HG03565 (cell line): ENCODE results near the gene ARL6IP1.

Experiments used
- ATAC-seq: cut with Tn5 transposase; IDR thresholded peaks from one replicate; pipeline ENCODE4 v1.9.1; 2021; ENCODE audit warnings: mild to moderate bottlenecking, moderate library complexity; ENCODE audit not compliant: unreplicated experiment

The ARL6IP1 gene

DNA sequence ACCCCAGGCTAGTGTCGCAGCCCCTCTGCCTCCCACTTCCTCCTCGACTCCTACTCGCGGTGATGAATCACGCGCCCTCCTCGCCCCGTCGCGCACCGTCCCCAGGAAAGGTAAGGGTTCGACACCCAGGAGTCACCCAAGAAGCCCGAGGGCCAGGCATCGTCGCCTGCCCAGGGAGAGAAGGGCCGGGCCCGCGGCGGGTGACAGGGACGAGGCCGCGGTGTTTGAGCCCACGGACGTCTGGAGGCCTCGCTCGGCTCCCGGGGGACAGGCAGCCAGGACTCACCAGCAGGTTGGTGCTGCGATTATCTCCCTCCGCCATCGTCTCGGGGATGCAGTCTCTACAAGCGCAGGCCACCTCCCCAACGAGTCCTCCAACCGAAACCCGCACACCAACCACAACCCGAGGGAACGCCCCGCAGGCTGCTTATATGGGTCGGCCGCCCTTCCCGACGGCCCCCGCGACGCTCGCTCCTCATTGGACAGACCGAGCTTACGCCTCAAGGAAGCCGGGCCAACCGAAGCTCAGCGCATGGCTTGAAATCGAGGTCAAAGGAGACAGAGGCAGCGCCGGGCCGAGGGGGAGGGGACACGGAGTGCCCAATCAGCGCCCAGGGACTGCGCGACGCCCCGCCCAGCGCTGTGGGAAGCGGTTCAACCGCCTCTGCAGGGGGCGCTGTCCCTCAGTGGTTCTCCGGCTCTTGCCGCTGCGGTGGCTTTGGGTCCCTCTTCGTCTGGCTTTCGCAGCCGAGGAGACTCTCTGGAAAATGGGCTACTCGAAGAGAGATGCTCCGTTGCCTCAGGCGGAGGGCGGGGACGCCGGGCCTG is at the start of gene ARL6IP1:
TSS of gene ARL6IP1 (minus strand) at position 405 of the 828 bp plus-strand sequence. CDS start at position 322, 83 bp downstream.
- peak; percentile 87 for ATAC-seq

DNA sequence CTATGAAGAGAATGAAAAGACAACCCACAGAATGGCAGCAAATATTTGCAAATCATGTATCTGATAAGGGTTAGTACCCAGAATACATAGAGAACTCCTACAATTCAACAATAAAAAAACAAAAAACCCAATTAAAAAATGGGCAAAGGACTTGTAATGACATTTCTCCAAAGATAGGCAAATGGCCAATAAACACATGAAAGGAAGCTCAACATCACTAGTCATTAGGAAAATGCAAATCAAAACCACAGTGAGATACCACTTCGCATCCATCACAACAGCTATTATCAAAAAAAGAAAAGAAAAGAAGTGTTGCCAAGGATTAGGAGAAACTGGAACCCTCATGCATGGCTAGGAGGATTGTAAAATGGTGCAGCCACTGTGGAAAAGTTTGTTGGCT is 45.1 kb upstream of the ARL6IP1 start:
- no peak for ATAC-seq

DNA sequence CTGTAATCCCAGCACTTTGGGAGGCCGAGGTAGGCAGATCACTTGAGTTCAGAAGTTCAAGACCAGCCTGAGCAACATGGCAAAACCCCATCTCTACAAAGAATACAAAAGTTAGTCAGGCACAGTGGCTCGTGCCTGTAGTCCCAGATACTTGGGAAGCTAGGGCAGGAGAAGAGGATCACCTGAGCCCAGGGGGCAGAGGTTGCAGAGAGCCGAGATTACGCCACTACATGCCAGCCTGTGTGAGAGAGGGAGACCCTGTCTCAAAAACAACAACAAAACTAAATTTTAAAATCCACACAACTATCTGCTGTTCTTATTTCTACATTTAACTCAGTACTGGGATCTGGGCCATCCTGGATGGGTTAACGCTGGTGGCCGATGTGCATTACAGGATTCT is 41.2 kb upstream of the ARL6IP1 start:
- ATAC-seq = no peak

DNA sequence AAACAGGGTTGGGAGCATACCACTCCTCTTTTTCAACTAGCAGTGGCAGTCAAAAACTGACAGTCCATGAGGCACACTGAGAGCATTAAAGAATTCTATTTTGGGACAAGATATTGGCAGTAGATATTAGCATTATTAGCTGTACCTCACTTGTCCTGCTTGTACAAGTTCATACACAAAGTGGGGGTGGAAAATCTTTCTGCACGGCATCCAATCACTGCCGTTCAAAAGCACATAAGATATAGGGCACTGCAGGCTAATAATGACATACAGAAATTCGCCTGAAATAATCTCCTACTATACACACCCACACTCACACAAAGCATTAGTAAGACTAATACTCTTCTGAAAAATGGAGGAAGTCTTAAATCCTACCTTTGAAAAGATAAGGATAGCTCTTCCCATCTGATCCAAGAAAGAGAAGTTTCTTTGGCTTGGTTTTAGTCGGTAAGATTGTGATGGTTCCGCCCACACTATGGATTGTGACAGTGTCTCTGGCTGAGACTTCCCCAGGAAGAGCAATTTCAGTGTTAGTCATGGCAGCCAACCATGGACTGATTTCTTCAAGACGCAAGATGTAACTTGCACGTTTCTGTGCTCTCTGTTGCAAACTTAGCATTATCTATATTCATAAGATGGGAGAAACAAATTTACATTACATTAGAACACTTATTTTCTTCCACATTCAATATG is 40.6 kb upstream of the ARL6IP1 start:
- ATAC-seq = no peak

DNA sequence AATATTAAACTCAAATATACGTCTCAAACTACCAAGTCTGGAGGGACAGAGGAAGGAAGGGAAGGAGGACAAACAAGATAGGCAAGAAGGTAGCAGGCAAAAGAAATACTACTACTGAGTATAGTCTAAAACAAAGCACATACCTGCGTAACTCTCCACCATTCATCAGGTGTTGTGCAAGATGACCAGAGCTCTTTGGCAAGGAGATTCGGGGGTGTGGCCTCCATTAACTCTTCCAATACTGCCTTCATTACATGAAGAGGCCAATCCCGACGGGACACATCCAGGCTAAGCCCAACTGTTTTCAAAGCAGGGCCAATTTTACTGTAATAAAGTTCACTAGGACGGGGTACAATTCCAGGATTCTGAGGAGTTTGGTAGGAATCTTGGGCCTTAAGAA is 38.2 kb upstream of the ARL6IP1 start:
- no peak for ATAC-seq

DNA sequence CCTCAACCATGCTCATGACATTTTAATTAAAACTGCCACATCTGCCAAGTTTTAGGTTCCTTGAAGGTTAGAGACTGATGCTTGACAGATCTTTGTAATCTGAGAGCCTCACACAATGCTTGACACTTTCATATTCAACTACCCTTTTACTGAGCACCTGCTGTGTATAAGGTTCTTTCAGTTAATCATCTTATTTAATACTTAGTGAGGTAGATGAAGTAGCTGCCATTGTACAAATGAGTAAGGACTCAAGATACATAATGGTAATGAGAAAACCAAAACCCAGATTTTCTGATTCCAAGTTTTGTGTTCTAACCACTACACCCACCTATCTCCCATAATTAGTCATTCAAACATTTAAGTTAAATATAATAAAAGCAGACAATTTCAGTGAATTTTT is 35.4 kb upstream of the ARL6IP1 start:
- ATAC-seq = no peak

DNA sequence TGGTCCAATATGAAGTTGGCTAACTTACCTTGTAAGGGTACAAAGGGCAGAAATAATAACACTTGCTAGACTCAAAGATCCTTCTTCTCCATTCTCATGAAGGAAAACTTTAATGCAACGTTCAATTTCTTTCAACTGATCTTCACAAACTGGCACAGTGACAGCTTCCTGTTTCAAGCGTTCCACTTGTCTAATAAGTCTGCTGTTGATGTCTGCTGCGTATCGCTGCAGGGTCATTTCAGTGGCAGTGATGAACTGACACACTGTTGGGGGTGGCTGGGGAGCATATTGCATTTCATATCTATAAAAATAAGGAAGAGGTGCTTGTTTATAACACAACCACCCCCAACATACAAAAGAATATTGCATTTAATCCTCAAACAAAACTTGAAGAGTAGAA is 33.5 kb upstream of the ARL6IP1 start:
- no peak for ATAC-seq

DNA sequence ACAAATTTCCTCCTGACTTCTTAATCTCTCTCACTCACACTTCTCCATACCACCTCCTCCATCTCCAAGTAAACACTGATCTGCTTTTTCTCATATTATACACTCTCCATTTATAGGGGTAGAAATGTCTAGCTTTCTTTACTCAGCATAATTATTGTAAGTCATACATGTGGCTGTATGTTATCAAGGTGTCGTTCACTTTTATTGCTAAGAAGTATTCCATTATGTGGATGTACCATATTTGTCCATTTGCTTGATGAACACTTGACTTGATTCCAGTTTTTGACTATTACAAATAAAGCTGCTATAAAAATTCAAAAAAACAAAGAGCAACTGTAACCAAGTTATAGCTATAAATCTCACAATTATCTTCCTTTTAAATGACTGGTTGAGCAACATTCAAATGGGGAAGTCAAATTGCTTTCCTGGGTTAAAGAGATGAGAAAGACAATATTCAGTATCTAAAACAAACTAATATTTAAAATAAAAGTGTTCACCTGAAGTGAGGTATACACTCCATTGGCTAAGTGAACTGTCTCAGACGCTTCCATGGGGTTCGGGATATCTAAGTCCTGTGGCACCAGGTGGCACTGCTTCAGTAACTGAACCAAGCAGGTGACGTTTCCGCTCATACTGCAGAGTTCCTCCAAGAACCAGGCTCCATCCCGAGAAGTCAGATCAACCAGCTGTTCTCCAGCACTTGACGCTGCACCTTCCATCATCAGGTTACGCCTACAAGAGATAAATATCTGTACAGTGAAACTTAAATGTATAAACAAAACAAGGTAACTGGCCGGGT is 32.6 kb upstream of the ARL6IP1 start:
- ATAC-seq = no peak

DNA sequence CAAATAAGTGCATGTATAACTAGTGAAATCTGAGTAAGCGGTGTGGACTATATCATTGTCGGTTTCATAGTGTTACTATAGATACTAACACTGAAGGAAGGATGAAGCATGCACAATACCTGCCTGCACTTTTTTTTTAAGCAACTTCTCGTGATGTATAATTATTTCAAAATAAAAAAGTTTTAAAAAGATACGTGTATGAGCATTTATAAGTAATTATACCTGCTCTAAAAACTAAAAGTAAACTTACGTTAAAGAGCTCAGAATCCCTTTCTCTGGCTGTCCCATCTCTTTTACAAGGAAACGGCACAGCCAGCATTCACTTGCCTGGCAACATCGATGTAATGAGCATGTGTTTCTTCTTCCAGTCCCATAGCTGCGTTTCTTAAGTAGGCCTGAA is 31.3 kb upstream of the ARL6IP1 start:
- ATAC-seq = no peak

DNA sequence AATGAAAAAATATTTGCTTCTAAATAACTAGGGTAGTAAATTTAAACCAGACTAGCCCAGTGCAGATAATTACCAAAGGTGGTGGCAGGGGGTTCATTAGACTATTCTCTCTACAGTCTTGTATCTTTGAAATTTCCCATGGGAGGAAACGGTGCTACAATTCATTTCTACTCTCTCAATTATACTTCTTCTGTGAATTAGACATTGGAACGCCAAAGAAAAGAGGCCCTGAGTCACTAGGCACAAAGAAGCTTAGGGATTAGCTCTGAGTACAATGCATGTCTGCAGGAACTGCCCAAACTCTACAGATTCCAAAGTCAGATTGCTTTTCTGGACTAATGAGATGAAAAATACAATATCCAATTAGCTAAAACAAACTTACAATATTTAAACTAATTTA is 30.7 kb upstream of the ARL6IP1 start:
- ATAC-seq = no peak

DNA sequence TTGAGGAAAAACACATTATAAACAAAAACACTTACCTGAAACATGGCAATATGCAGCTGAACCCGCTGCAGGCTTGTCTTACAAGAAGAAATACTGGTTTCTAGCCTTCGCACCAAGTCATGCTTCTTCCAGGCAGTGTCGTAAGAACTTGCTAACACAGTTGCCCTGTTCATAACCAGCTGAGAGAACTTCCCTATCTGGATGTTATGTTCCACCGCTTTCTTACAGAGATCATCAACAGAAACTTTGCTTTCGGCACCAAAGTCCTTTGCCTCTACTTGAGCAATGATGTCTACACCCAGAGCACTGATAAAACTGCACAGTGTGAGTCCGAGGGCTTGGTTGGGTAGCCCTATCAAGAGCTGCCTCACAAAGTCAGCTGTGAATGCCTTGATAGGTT is 27.9 kb upstream of the ARL6IP1 start:
- no peak for ATAC-seq

DNA sequence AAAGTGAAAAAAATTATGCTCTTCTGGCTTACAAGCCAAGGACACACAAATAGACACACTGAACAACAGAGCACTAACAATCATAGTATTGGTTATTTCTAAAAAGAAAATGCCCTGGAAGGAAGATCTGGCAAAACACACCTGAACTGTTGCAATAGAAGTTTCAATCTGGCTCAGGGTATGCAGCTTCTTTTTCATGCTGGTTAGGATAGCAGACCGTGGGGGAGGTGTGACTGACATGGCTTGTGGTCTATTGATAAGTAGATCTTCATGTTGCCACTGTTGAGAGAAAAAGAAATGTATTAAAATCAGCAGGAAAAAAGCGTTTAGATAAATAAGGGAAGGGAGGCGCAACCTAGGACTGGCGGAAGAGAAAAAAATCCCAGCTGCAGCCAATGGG is 26.5 kb upstream of the ARL6IP1 start:
- ATAC-seq = no peak

DNA sequence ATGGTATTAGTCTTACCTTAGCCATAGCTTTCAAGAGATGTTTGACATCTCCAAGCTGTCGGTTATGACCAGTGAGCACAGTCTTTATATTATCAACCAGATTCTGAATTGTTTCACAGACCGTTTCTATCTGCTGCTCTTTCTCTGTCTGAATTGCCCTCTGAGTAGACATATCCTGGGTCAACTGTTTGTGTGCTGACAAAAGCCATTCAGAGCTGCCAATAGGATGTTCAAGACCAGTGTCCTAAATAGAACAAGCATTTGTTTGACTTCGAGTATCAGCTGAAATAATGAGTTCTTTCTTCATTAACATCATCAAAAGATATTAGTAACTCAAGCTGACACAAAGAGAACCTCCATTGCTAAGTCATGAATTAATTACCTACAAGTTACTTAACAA is 14.9 kb upstream of the ARL6IP1 start:
- no peak for ATAC-seq

DNA sequence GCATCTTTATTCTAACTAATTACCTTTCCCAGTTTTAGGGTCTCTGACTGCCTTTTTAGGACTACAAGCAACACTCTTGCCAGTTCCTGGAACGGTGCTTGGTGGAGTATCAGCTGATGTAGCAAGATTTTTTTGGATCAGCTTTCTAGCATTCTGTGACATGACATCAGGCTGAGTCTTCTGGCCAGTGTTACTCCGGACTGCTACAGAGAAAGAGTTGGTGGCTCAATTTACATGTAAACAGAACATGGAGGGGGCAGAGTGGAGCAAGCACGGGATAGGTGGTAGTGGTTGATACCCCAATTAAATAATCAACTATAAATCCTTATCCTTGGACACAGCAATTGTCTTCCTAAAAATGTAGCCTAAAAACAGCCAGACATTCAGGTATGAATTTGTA is 10.6 kb upstream of the ARL6IP1 start:
- no peak for ATAC-seq

DNA sequence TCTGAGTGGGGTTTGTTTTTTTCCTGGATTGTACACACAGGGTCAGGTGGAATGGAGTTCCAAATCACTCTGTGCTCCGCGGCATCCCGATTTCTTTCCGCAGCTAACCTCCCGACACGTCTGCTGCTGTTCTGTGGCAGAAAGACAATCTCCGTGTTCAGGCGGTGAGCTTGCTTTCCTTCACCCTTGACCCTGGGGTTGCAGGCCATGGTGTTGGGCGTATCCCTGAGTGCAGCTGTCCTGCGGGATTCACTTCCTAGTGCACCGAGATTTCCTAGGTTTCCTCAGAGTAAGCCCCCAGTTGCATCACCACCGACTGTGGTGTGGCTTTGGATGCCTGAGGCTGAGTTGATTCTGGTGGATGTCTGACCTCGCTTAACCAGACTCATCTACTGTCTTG is 7.8 kb upstream of the ARL6IP1 start:
- no peak for ATAC-seq

DNA sequence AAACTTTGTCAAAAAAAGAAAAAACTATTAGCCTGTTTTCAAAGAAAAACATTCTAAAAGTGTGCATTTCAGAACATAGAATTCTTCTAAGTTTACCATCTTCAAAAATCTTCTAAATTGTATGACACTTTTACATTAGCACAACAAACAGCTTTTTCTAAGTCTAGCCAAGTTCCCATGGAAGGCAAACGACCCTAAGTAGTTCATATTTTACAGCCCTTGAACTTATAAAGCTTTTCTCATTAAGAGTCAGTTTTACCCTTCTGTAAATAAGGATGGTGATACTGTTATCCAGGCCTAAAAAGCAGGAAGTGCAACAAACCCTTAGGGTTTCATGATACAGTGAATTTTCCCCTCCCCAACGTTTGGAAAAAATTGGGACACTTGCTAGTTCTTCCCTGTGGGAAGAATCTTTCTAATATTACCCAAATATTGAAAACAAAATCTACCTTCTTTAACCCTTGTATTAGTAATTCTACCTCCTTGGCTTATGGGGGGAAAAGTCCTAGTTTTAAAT is 4.0 kb upstream of the ARL6IP1 start:
- ATAC-seq = no peak

DNA sequence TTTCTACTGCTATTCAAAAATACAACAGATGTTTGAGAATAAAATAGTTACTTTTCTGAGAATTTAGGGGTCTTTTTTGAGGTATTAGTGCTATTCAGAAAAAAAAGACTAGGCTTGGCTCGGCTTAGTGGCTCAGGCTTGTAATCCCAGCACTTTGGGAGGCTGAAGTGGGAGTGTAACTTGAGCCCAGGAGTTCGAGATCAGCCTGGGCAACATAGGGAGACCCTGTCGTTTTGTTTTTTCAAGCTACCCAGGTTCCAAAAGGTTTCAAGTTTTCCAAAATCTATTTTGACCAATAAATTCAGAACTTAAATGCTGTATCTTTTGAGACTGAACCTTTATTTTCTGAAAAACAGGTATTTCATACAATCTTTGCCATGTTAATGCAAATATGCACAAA is 3.2 kb upstream of the ARL6IP1 start:
- ATAC-seq = no peak

DNA sequence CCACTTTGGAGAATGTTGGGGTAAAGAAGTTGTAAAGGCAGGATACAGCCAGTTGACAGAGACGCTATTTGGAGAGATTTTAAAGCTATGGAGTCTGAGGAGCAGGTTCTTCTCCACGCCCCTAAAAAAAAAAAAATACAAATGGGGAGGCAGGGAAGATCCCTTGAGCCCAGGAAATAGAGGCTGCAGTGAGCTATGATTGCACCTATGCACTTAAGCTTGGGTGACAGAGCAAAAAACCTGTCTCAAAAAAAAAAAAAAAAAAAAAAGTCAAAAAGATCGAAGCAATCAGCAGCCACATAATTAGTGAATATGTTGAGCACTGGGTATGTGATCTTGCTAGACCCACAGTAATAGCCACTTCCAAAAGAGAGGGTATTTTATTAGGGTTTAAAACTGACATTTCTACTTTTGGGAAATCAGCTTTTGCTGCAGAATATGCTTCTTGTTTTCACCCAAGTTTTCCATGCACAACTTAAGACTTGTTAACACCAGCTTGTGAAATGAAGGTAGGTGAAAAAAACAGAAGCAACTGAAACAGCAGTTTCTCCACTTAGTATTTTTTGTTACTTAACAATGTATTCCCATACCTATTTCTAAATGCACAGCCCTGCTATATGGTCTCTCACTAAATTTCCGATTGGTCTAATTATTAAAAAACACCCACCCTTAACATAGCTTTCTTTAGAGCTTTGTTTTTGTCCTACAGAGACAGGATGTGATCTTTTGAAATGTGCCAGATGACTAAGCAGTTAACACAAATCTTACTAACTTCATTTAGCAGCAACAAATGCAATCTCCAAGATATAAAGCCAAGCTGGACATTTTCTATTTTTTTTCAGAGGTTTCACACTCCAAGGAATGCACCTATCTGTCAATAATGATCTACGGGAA is 2.5 kb upstream of the ARL6IP1 start:
- ATAC-seq = no peak

DNA sequence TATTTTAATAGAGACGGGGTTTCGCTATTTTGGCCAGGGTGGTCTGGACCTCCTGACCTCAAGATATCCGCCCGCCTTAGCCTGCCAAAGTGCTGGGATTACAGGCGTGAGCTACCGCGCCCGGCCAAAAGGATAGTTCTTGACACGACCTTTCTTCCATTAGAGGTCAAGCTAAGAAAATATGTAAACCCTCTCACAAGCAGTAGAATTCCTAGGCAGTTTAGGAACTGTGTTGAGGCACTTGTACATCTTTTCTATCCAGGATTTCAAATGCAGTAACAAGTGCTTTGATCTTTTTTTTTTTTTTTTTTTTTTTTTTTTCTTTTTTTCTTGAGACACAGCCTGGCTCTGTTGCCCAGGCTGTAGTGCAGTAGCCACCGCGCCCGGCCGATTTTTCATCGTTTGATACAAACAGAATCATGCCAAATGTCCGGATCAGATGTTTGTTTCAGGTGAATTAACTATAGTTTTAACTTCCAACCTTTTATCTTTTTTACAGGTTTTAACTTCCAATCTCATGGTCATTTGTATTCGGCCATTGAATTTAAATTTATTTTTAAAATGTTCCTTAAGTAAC is 1.5 kb upstream of the ARL6IP1 start:
- no peak for ATAC-seq

DNA sequence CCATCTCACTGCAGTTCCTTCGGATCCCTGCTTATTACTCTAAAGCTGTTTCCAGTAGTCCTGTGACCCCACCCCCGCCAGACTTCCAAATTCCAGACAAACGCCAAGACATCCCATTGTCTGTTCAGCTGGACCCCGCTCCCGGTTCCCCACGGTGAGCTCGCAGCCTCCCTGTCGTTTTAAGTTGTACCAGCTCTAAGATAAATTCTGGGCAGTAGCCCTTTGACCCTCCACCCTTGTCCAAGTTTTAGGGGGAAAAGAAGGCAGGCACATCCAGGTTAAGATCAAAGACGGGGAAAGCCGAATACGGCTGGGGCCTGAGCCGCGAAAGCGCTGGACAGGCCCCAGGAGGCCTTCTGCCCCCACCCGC is 589 bp downstream of the ARL6IP1 start:
- ATAC-seq = no peak
